Activated CD8-positive, alpha-beta memory T cell treated with anti-CD3 and anti-CD28 coated beads for 24 hours (primary cell): ENCODE results near the gene HOXB2.

ENCODE experiments used
- DNase-seq: peaks from one replicate; pipeline ENCODE4 v3.0.0-alpha.2; 2020

HOXB2 gene

GRCh38 chr17:48565022-48565554 lies 20.2 kb upstream of the HOXB2 start:
- no peak for DNase-seq

GRCh38 chr17:48564188-48565021 lies 19.5 kb upstream of the HOXB2 start:
- no peak for DNase-seq

- DNase-seq, result no peak
Observed at GRCh38 chr17:48563867-48564187, 18.9 kb upstream of the HOXB2 start.

GRCh38 chr17:48563385-48563838 lies 18.5 kb upstream of the HOXB2 start:
- no peak for DNase-seq

- no peak for DNase-seq
Observed at GRCh38 chr17:48562934-48563333, 18.0 kb upstream of the HOXB2 start.

- no peak for DNase-seq
Observed at GRCh38 chr17:48561884-48562810, 17.2 kb upstream of the HOXB2 start.

GRCh38 chr17:48559840-48560817 lies 15.2 kb upstream of the HOXB2 start:
- DNase-seq, result no peak

- DNase-seq, result no peak
Observed at GRCh38 chr17:48559122-48559839, 14.4 kb upstream of the HOXB2 start.

GRCh38 chr17:48558831-48559121 lies 13.9 kb upstream of the HOXB2 start:
- no peak for DNase-seq

- no peak for DNase-seq
Observed at GRCh38 chr17:48558057-48558830, 13.3 kb upstream of the HOXB2 start.

GRCh38 chr17:48556576-48557401 lies 11.9 kb upstream of the HOXB2 start:
- no peak for DNase-seq

- no peak for DNase-seq
Observed at GRCh38 chr17:48556229-48556575, 11.3 kb upstream of the HOXB2 start.

GRCh38 chr17:48555258-48556228 lies 10.6 kb upstream of the HOXB2 start:
- no peak for DNase-seq

GRCh38 chr17:48554412-48555257 lies 9.7 kb upstream of the HOXB2 start:
- no peak for DNase-seq

GRCh38 chr17:48553826-48554225 lies 8.9 kb upstream of the HOXB2 start:
- no peak for DNase-seq

- no peak for DNase-seq
Observed at GRCh38 chr17:48553190-48553547, 8.3 kb upstream of the HOXB2 start.

GRCh38 chr17:48552466-48553189 lies 7.7 kb upstream of the HOXB2 start:
- DNase-seq, result no peak
